HG02852 (cell line): ENCODE results near the gene BORCS5.

Experiments
- ATAC-seq: cut with Tn5 transposase; IDR thresholded peaks from one replicate; pipeline ENCODE4 v1.9.1; 2021; ENCODE audit warnings: mild to moderate bottlenecking, moderate library complexity; ENCODE audit not compliant: unreplicated experiment

Gene BORCS5

GRCh38 chr12:12508612-12509011 is 151.7 kb downstream of the BORCS5 start:
- no peak for ATAC-seq

- no peak for ATAC-seq
Measured at GRCh38 chr12:12510141-12510540, 153.3 kb downstream of the BORCS5 start.

- ATAC-seq, result no peak
Measured at GRCh38 chr12:12510551-12510950, 153.7 kb downstream of the BORCS5 start.

GRCh38 chr12:12511021-12511783 is 154.3 kb downstream of the BORCS5 start:
- ATAC-seq, result no peak

- ATAC-seq, result no peak
Measured at GRCh38 chr12:12511895-12512711, 155.2 kb downstream of the BORCS5 start.

GRCh38 chr12:12513416-12514006 is 156.6 kb downstream of the BORCS5 start:
- no peak for ATAC-seq

GRCh38 chr12:12518464-12518845 is 161.6 kb downstream of the BORCS5 start:
- ATAC-seq, result no peak

GRCh38 chr12:12518919-12519318 is 162.0 kb downstream of the BORCS5 start:
- no peak for ATAC-seq
